ENCODE measurements around the gene AKAP9. TPM values are rescaled to one million over a fixed set of nuclear protein-coding genes. Genes with fewer than 3 reads are reported as not detected.
A peak's percentile ranks its signal among the peaks of the same experiment; 100 is the strongest.
"Not testable (repeated sequence)": the region's sequence is repeated elsewhere in the genome, so short reads cannot be mapped to it uniquely, and the experiment has no call there.

The AKAP9 gene
- total RNA-seq, 1 experiment from 2014 or later: 71.3 TPM

DNA sequence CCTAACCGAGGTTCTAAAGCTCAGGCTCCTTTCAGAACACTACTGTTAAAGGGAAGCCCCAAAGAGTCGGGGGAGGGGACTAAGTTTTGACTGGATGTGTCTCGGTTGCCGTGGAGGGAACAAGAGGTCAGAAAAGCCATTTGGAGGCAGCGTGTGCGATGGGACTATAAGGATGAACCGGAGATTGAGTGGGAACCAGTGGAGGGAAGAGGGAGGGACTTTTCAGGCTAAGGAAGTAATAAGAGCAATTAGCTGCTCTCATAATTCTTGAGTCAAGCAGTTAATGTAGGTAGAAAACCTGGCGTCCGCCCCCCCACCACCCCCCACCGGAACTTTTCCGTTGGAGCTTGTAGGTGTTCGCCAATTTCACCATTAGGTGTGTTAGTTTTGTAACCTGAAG is 491 bp upstream of the AKAP9 start:
- peaks cover 25% of the 10 kb centered on the region for H3K4me1 ChIP-seq (replicated peaks; ENCODE audit: insufficient read depth)
- DNase-seq: no peak
- H3K27ac ChIP-seq: peak overlapping the region; percentile 78
- no peak for TF ChIP-seq EZH2 (IDR thresholded peaks at IDR 0.05; ENCODE audit: low read depth)
- TF ChIP-seq, protein P1, sequence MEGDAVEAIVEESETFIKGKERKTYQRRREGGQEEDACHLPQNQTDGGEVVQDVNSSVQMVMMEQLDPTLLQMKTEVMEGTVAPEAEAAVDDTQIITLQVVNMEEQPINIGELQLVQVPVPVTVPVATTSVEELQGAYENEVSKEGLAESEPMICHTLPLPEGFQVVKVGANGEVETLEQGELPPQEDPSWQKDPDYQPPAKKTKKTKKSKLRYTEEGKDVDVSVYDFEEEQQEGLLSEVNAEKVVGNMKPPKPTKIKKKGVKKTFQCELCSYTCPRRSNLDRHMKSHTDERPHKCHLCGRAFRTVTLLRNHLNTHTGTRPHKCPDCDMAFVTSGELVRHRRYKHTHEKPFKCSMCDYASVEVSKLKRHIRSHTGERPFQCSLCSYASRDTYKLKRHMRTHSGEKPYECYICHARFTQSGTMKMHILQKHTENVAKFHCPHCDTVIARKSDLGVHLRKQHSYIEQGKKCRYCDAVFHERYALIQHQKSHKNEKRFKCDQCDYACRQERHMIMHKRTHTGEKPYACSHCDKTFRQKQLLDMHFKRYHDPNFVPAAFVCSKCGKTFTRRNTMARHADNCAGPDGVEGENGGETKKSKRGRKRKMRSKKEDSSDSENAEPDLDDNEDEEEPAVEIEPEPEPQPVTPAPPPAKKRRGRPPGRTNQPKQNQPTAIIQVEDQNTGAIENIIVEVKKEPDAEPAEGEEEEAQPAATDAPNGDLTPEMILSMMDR (conservative IDR thresholded peaks at IDR 0.05): no peak
- no peaks in the 10 kb centered on the region for H3K27me3 ChIP-seq (ENCODE audit: insufficient read depth, low read depth)
- H3K4me2 ChIP-seq: peak overlapping the region; percentile 94
- peak overlapping the region; percentile 93 for H2AFZ ChIP-seq
- no peaks in the 10 kb centered on the region for H3K36me3 ChIP-seq (ENCODE audit: low read depth)
- H4K20me1 ChIP-seq (ENCODE audit: insufficient read depth): 0 out of 2 replicates have a peak, but pooled peaks cover 3% of the 10 kb centered on the region
- ChIA-PET CTCF (interaction anchor here (0.5 to 0.6 kb wide), 4 partner anchors 75 to 522 kb away, joined by 3 to 15 read pairs (median 4); no protein-coding TSS in a partner anchor), POLR2A (ENCODE audit: unreplicated experiment) (interaction anchor here (0.6 kb wide), 4 partner anchors 33 to 1240 kb away, joined by 4 to 9 read pairs (median 6); no protein-coding TSS in a partner anchor)
- peaks cover 45% of the 10 kb centered on the region for H3K79me2 ChIP-seq (ENCODE audit: low read depth)
- intact Hi-C loops (cut with micrococcal nuclease; ENCODE audit: unreplicated experiment): loop anchor here (1.0 to 2.0 kb wide), 2 partner anchors 60 to 509 kb away; partner anchors contain the start of gene MTERF1
- H3K9me3 ChIP-seq (ENCODE audit: insufficient read depth, low read depth): no peaks in the 10 kb centered on the region
- no peaks in the 10 kb centered on the region for H3K9me2 ChIP-seq (ENCODE audit: insufficient read depth)
- H3K4me3 ChIP-seq: peak overlapping the region; percentile 70
- H3F3A ChIP-seq (ENCODE audit: insufficient read depth, low read depth): 0 out of 2 replicates have a peak, but pooled peaks cover 5% of the 10 kb centered on the region
- BruUV-seq (replicated peaks): TSS peak; percentile 96

DNA sequence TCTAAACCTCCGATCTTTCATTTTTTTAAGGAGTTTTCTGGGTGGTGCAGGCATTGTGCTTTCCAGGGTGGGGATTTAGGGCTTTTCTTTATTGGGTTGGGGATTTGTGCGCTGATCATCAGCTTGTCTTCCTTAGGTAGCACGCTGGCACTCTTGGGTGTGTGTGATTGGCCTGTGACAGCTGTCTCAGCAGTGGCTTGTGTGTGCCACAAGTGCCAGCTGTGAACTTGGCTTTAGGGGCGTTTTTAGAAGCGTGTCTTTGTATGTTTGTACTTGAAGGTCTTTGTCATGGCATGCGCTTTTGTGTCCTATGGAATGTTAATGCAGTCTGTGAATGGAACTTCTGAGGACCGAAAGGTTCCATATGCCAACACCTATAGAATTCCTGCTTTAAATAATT is 788 bp downstream of the AKAP9 start:
- H3K9me3 ChIP-seq (ENCODE audit: insufficient read depth, low read depth): no peaks in the 10 kb centered on the region
- peaks cover 56% of the 10 kb centered on the region for H3K79me2 ChIP-seq (ENCODE audit: low read depth)
- ChIA-PET POLR2A (ENCODE audit: unreplicated experiment) (interaction anchor here (0.7 kb wide), 1 partner anchor 13 kb away, joined by 4 read pairs; no protein-coding TSS in a partner anchor), CTCF (interaction anchor here (1.5 kb wide), 1 partner anchor 60 kb away, joined by 3 read pairs; no protein-coding TSS in a partner anchor)
- DNase-seq: peak; percentile 16 to 58
- H3K4me1 ChIP-seq (replicated peaks; ENCODE audit: insufficient read depth): peaks cover 34% of the 10 kb centered on the region
- intact Hi-C loops (cut with micrococcal nuclease; ENCODE audit: unreplicated experiment): loop anchor here (2.0 kb wide), 1 partner anchor 507 kb away; no protein-coding TSS in a partner anchor
- peak overlapping the region; percentile 78 for H3K27ac ChIP-seq
- peak overlapping the region; percentile 70 for H3K4me3 ChIP-seq
- H3K36me3 ChIP-seq (ENCODE audit: low read depth): no peaks in the 10 kb centered on the region
- BruUV-seq (replicated peaks): no TSS peak
- H3K4me2 ChIP-seq: peak overlapping the region; percentile 94
- 0 out of 2 replicates have a peak, but pooled peaks cover 8% of the 10 kb centered on the region for H4K20me1 ChIP-seq (ENCODE audit: insufficient read depth)
- H3K9me2 ChIP-seq (ENCODE audit: insufficient read depth): no peaks in the 10 kb centered on the region
- H3F3A ChIP-seq (ENCODE audit: insufficient read depth, low read depth): 0 out of 2 replicates have a peak, but pooled peaks cover 5% of the 10 kb centered on the region
- no peaks in the 10 kb centered on the region for H3K27me3 ChIP-seq (ENCODE audit: insufficient read depth, low read depth)
- peak overlapping the region; percentile 93 for H2AFZ ChIP-seq
- TF ChIP-seq, protein P1 (conservative IDR thresholded peaks at IDR 0.05): no peak
- TF ChIP-seq EZH2 (IDR thresholded peaks at IDR 0.05; ENCODE audit: low read depth): no peak

DNA sequence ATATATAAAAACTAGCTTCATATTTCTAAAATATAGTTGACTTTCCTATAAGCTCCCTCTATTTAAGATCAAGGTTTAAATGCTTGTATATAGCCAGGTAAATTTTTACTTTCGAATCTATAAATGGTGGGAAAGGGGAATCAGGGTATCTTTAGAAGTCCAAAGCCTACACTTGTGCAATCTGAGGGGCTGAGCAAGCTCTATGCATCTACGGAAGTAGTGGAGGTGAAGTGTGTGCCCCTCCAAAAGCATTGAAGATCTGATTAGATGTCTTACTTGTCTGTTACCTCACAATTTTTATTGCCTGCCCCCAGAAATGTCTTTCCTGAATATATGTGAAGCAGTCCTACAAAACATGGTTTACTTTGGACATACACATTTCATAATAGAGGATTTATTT is 1.6 kb downstream of the AKAP9 start:
- peaks cover 63% of the 10 kb centered on the region for H3K79me2 ChIP-seq (ENCODE audit: low read depth)
- H3K4me3 ChIP-seq: peak overlapping the region; percentile 70
- peaks cover 34% of the 10 kb centered on the region for H3K4me1 ChIP-seq (replicated peaks; ENCODE audit: insufficient read depth)
- 0 out of 2 replicates have a peak, but pooled peaks cover 5% of the 10 kb centered on the region for H3F3A ChIP-seq (ENCODE audit: insufficient read depth, low read depth)
- no TSS peak for BruUV-seq (replicated peaks)
- H3K27me3 ChIP-seq (ENCODE audit: insufficient read depth, low read depth): no peaks in the 10 kb centered on the region
- CTCF ChIA-PET: interaction anchor here (0.5 to 1.5 kb wide), 2 partner anchors 11 to 61 kb away, joined by 3 read pairs; no protein-coding TSS in a partner anchor
- TF ChIP-seq EZH2 (IDR thresholded peaks at IDR 0.05; ENCODE audit: low read depth): no peak
- TF ChIP-seq, protein P1 (conservative IDR thresholded peaks at IDR 0.05): no peak
- POLR2A ChIA-PET (ENCODE audit: unreplicated experiment): interaction anchor here (0.6 to 0.7 kb wide), 3 partner anchors 49 to 305 kb away, joined by 6 to 15 read pairs (median 7); no protein-coding TSS in a partner anchor
- intact Hi-C loops (cut with micrococcal nuclease; ENCODE audit: unreplicated experiment): no loop called here
- H3K9me3 ChIP-seq (ENCODE audit: insufficient read depth, low read depth): no peaks in the 10 kb centered on the region
- no peak overlapping the region for H2AFZ ChIP-seq
- H3K27ac ChIP-seq: no peak overlapping the region
- no peaks in the 10 kb centered on the region for H3K36me3 ChIP-seq (ENCODE audit: low read depth)
- H4K20me1 ChIP-seq (ENCODE audit: insufficient read depth): 0 out of 2 replicates have a peak, but pooled peaks cover 8% of the 10 kb centered on the region
- peak overlapping the region; percentile 94 for H3K4me2 ChIP-seq
- H3K9me2 ChIP-seq (ENCODE audit: insufficient read depth): no peaks in the 10 kb centered on the region
- DNase-seq: no peak

DNA sequence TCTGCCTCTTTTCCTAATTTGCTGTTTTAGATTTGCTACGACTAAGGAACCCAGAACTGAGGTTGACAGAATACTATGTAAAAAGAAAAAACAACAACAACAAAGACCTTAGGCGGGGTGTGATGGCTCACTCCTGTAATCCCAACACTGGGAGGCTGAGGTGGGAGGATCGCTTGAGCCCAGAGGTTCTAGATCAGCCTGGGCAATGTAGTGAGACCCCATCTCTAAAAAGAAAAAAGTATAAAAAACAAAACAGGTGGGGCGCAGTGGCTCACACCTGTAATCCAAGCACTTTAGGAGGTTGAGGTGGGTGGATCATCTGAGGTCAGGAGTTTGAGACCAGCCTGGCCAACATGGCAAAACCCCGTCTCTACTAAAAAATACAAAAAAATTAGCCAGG is 4.3 kb downstream of the AKAP9 start:
- POLR2A ChIA-PET (ENCODE audit: unreplicated experiment); H3K9me2 ChIP-seq (ENCODE audit: insufficient read depth); H3F3A ChIP-seq (ENCODE audit: insufficient read depth, low read depth); BruUV-seq (replicated peaks); H3K9me3 ChIP-seq (ENCODE audit: insufficient read depth, low read depth); DNase-seq; H3K27ac ChIP-seq; H2AFZ ChIP-seq; H4K20me1 ChIP-seq (ENCODE audit: insufficient read depth); H3K36me3 ChIP-seq (ENCODE audit: low read depth); intact Hi-C loops (cut with micrococcal nuclease; ENCODE audit: unreplicated experiment); H3K4me3 ChIP-seq; H3K27me3 ChIP-seq (ENCODE audit: insufficient read depth, low read depth): not testable (repeated sequence)
- H3K79me2 ChIP-seq (ENCODE audit: low read depth): peaks cover 76% of the 10 kb centered on the region
- H3K4me1 ChIP-seq (replicated peaks; ENCODE audit: insufficient read depth): peaks cover 24% of the 10 kb centered on the region
- CTCF ChIA-PET: interaction anchor here (1.1 kb wide), 1 partner anchor 115 kb away, joined by 5 read pairs; no protein-coding TSS in a partner anchor
- 0 out of 2 replicates have a peak overlapping the region, but pooled peaks have one; percentile 1 for H3K4me2 ChIP-seq

All from PC-9 (cell line).